Adrenal gland (tissue), 12 donors: Measurements from ENCODE around the gene PLSCR2. TPM values are rescaled to one million over a fixed set of nuclear protein-coding genes. Genes with fewer than 3 reads are reported as not detected.

Source experiments
- DNase-seq, 7 donors: peaks; one replicate each; pipeline ENCODE4 v3.0.0-alpha.2; 2019 to 2020
- H3K27ac ChIP-seq, 5 donors: fragments of 200-600 bp; sonication (generic) in 4 of 5; 1 replicate in 3 of 5; 2 replicates in 2 of 5; pipeline versions ENCODE4 v1.5.1 to v1.8.0; 2016 to 2020; ENCODE audit warnings: mild to moderate bottlenecking in 1 of 5
- H3K27me3 ChIP-seq: fragments of 200-600 bp; 2 replicates; pipeline ENCODE4 v1.8.0; 2021
- H3K36me3 ChIP-seq, 2 donors: fragments of 200-600 bp; replicated peaks in 1 of 2; 1 replicate in 1 of 2; 2 replicates in 1 of 2; pipeline versions ENCODE4 v1.5.1 to v1.8.0; 2018 to 2022
- H3K4me1 ChIP-seq, 2 donors: fragments of 200-600 bp; replicated peaks in 1 of 2; 1 replicate in 1 of 2; 2 replicates in 1 of 2; pipeline versions ENCODE4 v1.5.1 to v1.8.0; 2018 to 2021
- H3K4me3 ChIP-seq, 4 donors: fragments of 200-600 bp; sonication (generic) in 3 of 4; one replicate each; pipeline ENCODE4 v1.5.1; 2016 to 2018
- H3K9me3 ChIP-seq, 3 donors: fragments of 200-600 bp; sonication (generic) in 1 of 3; replicated peaks in 1 of 3; 1 replicate in 2 of 3; 2 replicates in 1 of 3; pipeline versions ENCODE4 v1.5.1 to v1.8.0; 2016 to 2021
- CTCF ChIP-seq, 6 experiments: fragments of 450-650 bp in 4 of 6; fragments of 200-600 bp in 2 of 6; sonication (generic) in 1 of 6; IDR thresholded peaks; 1 replicate in 5 of 6; 2 replicates in 1 of 6; pipeline versions ENCODE4 v1.5.1 to v1.8.0; 2016 to 2021; ENCODE audit warnings: antibody characterized with exemption in 6 of 6, mild to moderate bottlenecking in 2 of 6, moderate library complexity in 1 of 6
- POLR2A ChIP-seq, 2 donors: fragments of 450-650 bp; IDR thresholded peaks; one replicate each; pipeline ENCODE4 v1.6.1; 2017; ENCODE audit warnings: antibody characterized with exemption in 2 of 2, mild to moderate bottlenecking in 2 of 2, moderate library complexity in 1 of 2
- WGBS, 4 donors: extraction: QIAGEN DNeasy Blood & Tissue Kit in 2 of 4; methylation state at CpG; one replicate each; pipeline versions ENCODE4 v1.1.5 to v1.1.7; 2013 to 2017; 5-methylcytosine and 5-hydroxymethylcytosine counted together
- intact Hi-C, 2 donors: fragments of 100-400 bp; cut with DNase I; formaldehyde crosslinking; loops; one replicate each; pipeline versions ENCODE4 v1.14.1 to v1.15.0; 2022 to 2023
- polyA plus RNA-seq, 3 donors: library from polyadenylated mRNA; stranded (reverse); fragments of 200-250 nt in 2 of 3; fragments of 350-450 nt in 1 of 3; fragmentation: Illumina TruSeq in 1 of 3; extraction: RNeasy Lipid Tissue Mini Kit (QIAGEN cat#74804) in 1 of 3; gene quantifications; one replicate each; pipeline ENCODE4 v1.2.3, GENCODE V29; 2013 to 2014
- total RNA-seq, 9 donors: library from RNA; depleted of rRNA in 4 of 9; stranded (reverse); fragments of >200 nt in 4 of 9; fragments of 120-200 nt in 1 of 9; fragmentation: NEBNext Ultra II Directional in 1 of 9; extraction: Animal tissue kit (Norgen Biotek cat#: 25700) in 1 of 9; gene quantifications; one replicate each; pipeline versions ENCODE4 v1.1.0 to v1.2.4, GENCODE V29; 2013 to 2023
- donor health status: healthy with polysubstance abuse.
- donor health status: Bipolar disorder and iron deficiency.
- donor health status: DM: yes; HTN: yes; CAD: no.
- donor health status: DM: no; HTN: no; CAD: no.
- donor health status: DM: no; HTN: no; CAD: no.
- donor health status: DM: yes; HTN: yes; CAD: no.

Gene PLSCR2
- total and polyA plus RNA-seq, 12 donors = 0.11 to 0.41 TPM; not detected in 10

GRCh38 chr3:146503461-146504202 is 34.3 kb upstream of the PLSCR2 start:
- no peak for DNase-seq
- Histone ChIP-seq H3K4me3 (no peak overlapping the region), H3K27me3 (no peaks in the 10 kb centered on the region), H3K4me1 (peaks cover 0 to 17% of the 10 kb centered on the region in 2 donors), H3K27ac (no peak overlapping the region), H3K9me3 (no peaks in the 10 kb centered on the region), H3K36me3 (no peaks in the 10 kb centered on the region)
- TF ChIP-seq POLR2A (IDR thresholded peaks at IDR 0.05) (no peak), CTCF (IDR thresholded peaks at IDR 0.05) (no peak)
- 89 to 94% (median 89%) methylated on average over 12 of the region's 12 CpGs for WGBS, 4 donors
- intact Hi-C loops = no loop called here

- 85 to 95% (median 89%) methylated on average over 1 of the region's 1 CpG for WGBS, 4 donors
- H3K36me3 ChIP-seq = no peaks in the 10 kb centered on the region
- TF ChIP-seq CTCF (IDR thresholded peaks at IDR 0.05) (no peak), POLR2A (IDR thresholded peaks at IDR 0.05) (no peak)
These were observed 33.6 kb upstream of the PLSCR2 start for GRCh38 chr3:146502887-146503460.

GRCh38 chr3:146501752-146502151 is 32.4 kb upstream of the PLSCR2 start:
- no peak for DNase-seq
- no peak for TF ChIP-seq CTCF (IDR thresholded peaks at IDR 0.05)
- TF ChIP-seq POLR2A (IDR thresholded peaks at IDR 0.05) = no peak
- Histone ChIP-seq H3K27ac (no peak overlapping the region), H3K4me1 (peaks cover 0 to 17% of the 10 kb centered on the region in 2 donors), H3K4me3 (no peak overlapping the region), H3K36me3 (no peaks in the 10 kb centered on the region), H3K27me3 (no peaks in the 10 kb centered on the region), H3K9me3 (no peaks in the 10 kb centered on the region)
- intact Hi-C loops = no loop called here

More at GRCh38 chr3:146502887-146503460, 33.6 kb upstream of the PLSCR2 start:
- intact Hi-C loops = no loop called here
- Histone ChIP-seq H3K4me1 (peaks cover 0 to 17% of the 10 kb centered on the region in 2 donors), H3K27me3 (no peaks in the 10 kb centered on the region), H3K27ac (no peak overlapping the region), H3K9me3 (no peaks in the 10 kb centered on the region), H3K4me3 (no peak overlapping the region)
- DNase-seq = no peak

- no peaks in the 10 kb centered on the region for H3K9me3 ChIP-seq
- DNase-seq = no peak
- H3K27me3 ChIP-seq = no peaks in the 10 kb centered on the region
- H3K27ac ChIP-seq = no peak overlapping the region
- WGBS, 4 donors = 52 to 56% (median 54%) methylated on average over 1 of the region's 1 CpG
- no peak for TF ChIP-seq CTCF (IDR thresholded peaks at IDR 0.05)
- no peak for TF ChIP-seq POLR2A (IDR thresholded peaks at IDR 0.05)
- intact Hi-C loops = no loop called here
- peaks cover 0 to 3% of the 10 kb centered on the region in 2 donors for H3K4me1 ChIP-seq
- H3K4me3 ChIP-seq = no peak overlapping the region
- H3K36me3 ChIP-seq = no peaks in the 10 kb centered on the region
These were observed 30.3 kb upstream of the PLSCR2 start for GRCh38 chr3:146499701-146500100.
